Caco-2 (cell line): ENCODE data around the gene FAM117B. TPM values are rescaled to one million over a fixed set of nuclear protein-coding genes. Genes with fewer than 3 reads are reported as not detected.
"Not testable (repeated sequence)": the region's sequence is repeated elsewhere in the genome, so short reads cannot be mapped to it uniquely, and the experiment has no call there.

Experiments
- BruUV-seq: library from RNA; stranded (reverse); fragments of 400-500 nt; replicated peaks from 2 replicates; lab custom pipeline; 2021; lab: Mats Ljungman, UMichigan
- CTCF ChIA-PET: fragments of 300-600 bp; sonication (Branson Sonifier 250); formaldehyde crosslinking; loops from one replicate; lab custom pipeline; 2022; ENCODE audit warnings: antibody characterized with exemption; lab: Charles Lee
- POLR2A ChIA-PET: fragments of 300-600 bp; sonication (Branson Sonifier 250); formaldehyde crosslinking; loops from one replicate; lab custom pipeline; 2022; ENCODE audit warnings: antibody characterized with exemption; lab: Charles Lee
- DNase-seq, 2 experiments: peaks; one replicate each; pipeline versions ENCODE4 v3.0.0 to v3.0.0-alpha.2; 2020 to 2022
- H3K27me3 ChIP-seq: replicated peaks from 2 replicates; pipeline ENCODE4 v1.6.0; 2011; ENCODE audit warnings: low read length; ENCODE audit not compliant: control insufficient read depth, insufficient read depth
- H3K36me3 ChIP-seq: 2 replicates; pipeline ENCODE4 v1.5.1; 2011; ENCODE audit warnings: low read length; ENCODE audit not compliant: control insufficient read depth, insufficient read depth
- H3K4me1 ChIP-seq: fragments of 250-450 bp; sonication (Bioruptor Pico); 2 replicates; pipeline ENCODE4 v1.5.1; 2020; ENCODE audit warnings: mild to moderate bottlenecking
- H3K4me3 ChIP-seq: 2 replicates; pipeline ENCODE4 v1.5.1; 2011; ENCODE audit warnings: low read depth, mild to moderate bottlenecking, control low read depth, low read length
- H3K9me3 ChIP-seq: fragments of 250-450 bp; sonication (Bioruptor Pico); 2 replicates; pipeline ENCODE4 v1.5.1; 2020; ENCODE audit warnings: mild to moderate bottlenecking, moderate library complexity
- H3K27ac Mint-ChIP-seq: one replicate; pipeline ENCODE4 v1.8.0; 2022; ENCODE audit warnings: mixed read lengths; ENCODE audit not compliant: unreplicated experiment
- H3K27me3 Mint-ChIP-seq: one replicate; pipeline ENCODE4 v1.8.0; 2022; ENCODE audit warnings: mixed read lengths; ENCODE audit not compliant: insufficient read depth, unreplicated experiment
- H3K36me3 Mint-ChIP-seq: one replicate; pipeline ENCODE4 v1.8.0; 2022; ENCODE audit warnings: mild to moderate bottlenecking, mixed read lengths; ENCODE audit not compliant: insufficient read depth, unreplicated experiment
- H3K4me1 Mint-ChIP-seq: one replicate; pipeline ENCODE4 v1.8.0; 2022; ENCODE audit warnings: low read depth, mixed read lengths; ENCODE audit not compliant: unreplicated experiment
- H3K4me3 Mint-ChIP-seq: one replicate; pipeline ENCODE4 v1.8.0; 2022; ENCODE audit warnings: mild to moderate bottlenecking, moderate library complexity, mixed read lengths; ENCODE audit not compliant: unreplicated experiment
- H3K9me3 Mint-ChIP-seq: one replicate; pipeline ENCODE4 v1.8.0; 2022; ENCODE audit warnings: mixed read lengths; ENCODE audit not compliant: unreplicated experiment
- intact Hi-C: fragments of 100-400 bp; cut with micrococcal nuclease; formaldehyde crosslinking; loops from one replicate; pipeline ENCODE4 v1.10.0; 2022; ENCODE audit not compliant: unreplicated experiment
- total RNA-seq: library from RNA; stranded (reverse); gene quantifications from 2 replicates; pipeline ENCODE4 v1.2.3, GENCODE V29; 2022
- TF ChIP-seq, protein P1 (sequence below), 2 experiments: fragments of 200-600 bp in 1 of 2; IDR thresholded peaks; 1 replicate in 1 of 2; 2 replicates in 1 of 2; pipeline versions ENCODE4 v1.5.1 to v1.8.0; 2011 to 2022; ENCODE audit warnings: antibody characterized with exemption in 1 of 2, control low read depth in 1 of 2, inconsistent platforms in 1 of 2, low read depth in 1 of 2, low read length in 1 of 2, mild to moderate bottlenecking in 1 of 2, moderate library complexity in 1 of 2; ENCODE audit not compliant: insufficient read depth in 1 of 2, severe bottlenecking in 1 of 2, unreplicated experiment in 1 of 2

Gene FAM117B
- total RNA-seq, 1 experiment from 2014 or later: 9.8 TPM

GRCh38 chr2:202790676-202791075 lies 155.9 kb downstream of the FAM117B start:
- Mint-ChIP-seq H3K4me3 (no peak overlapping the region), H3K27ac (no peak overlapping the region), H3K4me1 (no peaks in the 10 kb centered on the region), H3K27me3 (no peaks in the 10 kb centered on the region), H3K36me3 (peaks cover 4% of the 10 kb centered on the region), H3K9me3 (no peaks in the 10 kb centered on the region)
- H3K36me3 ChIP-seq: no peaks in the 10 kb centered on the region
- intact Hi-C loops: no loop called here
- no peak overlapping the region for H3K4me3 ChIP-seq
- ChIA-PET CTCF (interaction anchor here (0.5 kb wide), 1 partner anchor 219 kb away, joined by 3 read pairs; no protein-coding TSS in a partner anchor), POLR2A (no interaction called here)
- H3K27me3 ChIP-seq: no peaks in the 10 kb centered on the region
- no TSS peak for BruUV-seq
- TF ChIP-seq, protein P1, sequence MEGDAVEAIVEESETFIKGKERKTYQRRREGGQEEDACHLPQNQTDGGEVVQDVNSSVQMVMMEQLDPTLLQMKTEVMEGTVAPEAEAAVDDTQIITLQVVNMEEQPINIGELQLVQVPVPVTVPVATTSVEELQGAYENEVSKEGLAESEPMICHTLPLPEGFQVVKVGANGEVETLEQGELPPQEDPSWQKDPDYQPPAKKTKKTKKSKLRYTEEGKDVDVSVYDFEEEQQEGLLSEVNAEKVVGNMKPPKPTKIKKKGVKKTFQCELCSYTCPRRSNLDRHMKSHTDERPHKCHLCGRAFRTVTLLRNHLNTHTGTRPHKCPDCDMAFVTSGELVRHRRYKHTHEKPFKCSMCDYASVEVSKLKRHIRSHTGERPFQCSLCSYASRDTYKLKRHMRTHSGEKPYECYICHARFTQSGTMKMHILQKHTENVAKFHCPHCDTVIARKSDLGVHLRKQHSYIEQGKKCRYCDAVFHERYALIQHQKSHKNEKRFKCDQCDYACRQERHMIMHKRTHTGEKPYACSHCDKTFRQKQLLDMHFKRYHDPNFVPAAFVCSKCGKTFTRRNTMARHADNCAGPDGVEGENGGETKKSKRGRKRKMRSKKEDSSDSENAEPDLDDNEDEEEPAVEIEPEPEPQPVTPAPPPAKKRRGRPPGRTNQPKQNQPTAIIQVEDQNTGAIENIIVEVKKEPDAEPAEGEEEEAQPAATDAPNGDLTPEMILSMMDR (IDR thresholded peaks at IDR 0.05; ENCODE audit: insufficient read depth in 1 of 2, low read depth in 1 of 2, low read length in 1 of 2, severe bottlenecking in 1 of 2, unreplicated experiment in 1 of 2): no peak
- DNase-seq: no peak
- H3K4me1 ChIP-seq: no peaks in the 10 kb centered on the region
- no peaks in the 10 kb centered on the region for H3K9me3 ChIP-seq

GRCh38 chr2:202797944-202798343 lies 163.2 kb downstream of the FAM117B start:
- no peaks in the 10 kb centered on the region for H3K27me3 Mint-ChIP-seq
- no TSS peak for BruUV-seq
- H3K4me3 Mint-ChIP-seq: no peak overlapping the region
- H3K9me3 Mint-ChIP-seq: no peaks in the 10 kb centered on the region
- no peaks in the 10 kb centered on the region for H3K36me3 Mint-ChIP-seq
- H3K27ac Mint-ChIP-seq: no peak overlapping the region
- no peaks in the 10 kb centered on the region for H3K9me3 ChIP-seq
- ChIA-PET POLR2A (no interaction called here), CTCF (no interaction called here)
- H3K4me3 ChIP-seq: no peak overlapping the region
- H3K4me1 Mint-ChIP-seq: no peaks in the 10 kb centered on the region
- H3K27me3 ChIP-seq: no peaks in the 10 kb centered on the region
- intact Hi-C loops: no loop called here
- no peaks in the 10 kb centered on the region for H3K4me1 ChIP-seq
- no peaks in the 10 kb centered on the region for H3K36me3 ChIP-seq
- TF ChIP-seq, protein P1 (IDR thresholded peaks at IDR 0.05; ENCODE audit: insufficient read depth in 1 of 2, low read depth in 1 of 2, low read length in 1 of 2, severe bottlenecking in 1 of 2, unreplicated experiment in 1 of 2): no peak
- no peak for DNase-seq

DNA sequence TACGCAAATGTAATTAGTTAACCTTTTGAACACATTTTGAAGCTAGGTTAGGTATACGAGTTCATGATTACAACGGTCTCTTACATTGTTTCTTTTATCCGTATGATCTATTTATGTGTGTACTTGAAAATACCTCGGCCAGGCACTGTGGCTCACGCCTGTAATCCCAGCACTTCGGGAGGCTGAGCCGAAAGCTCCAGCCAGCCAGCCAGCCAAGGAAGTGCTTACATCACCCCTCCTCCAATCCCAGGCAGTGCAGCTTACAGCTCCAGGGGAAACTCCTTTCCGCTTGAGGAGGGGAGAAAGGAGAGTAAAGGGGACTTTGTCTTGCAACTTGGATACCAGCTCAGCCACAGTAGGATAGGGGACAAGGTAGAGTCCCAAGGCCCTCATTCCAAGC lies 171.1 kb downstream of the FAM117B start:
- POLR2A ChIA-PET, H3K4me3 ChIP-seq, H3K36me3 Mint-ChIP-seq, H3K27me3 Mint-ChIP-seq, H3K9me3 ChIP-seq, intact Hi-C loops, H3K4me1 ChIP-seq, CTCF ChIA-PET, DNase-seq, H3K4me3 Mint-ChIP-seq, H3K36me3 ChIP-seq, BruUV-seq, H3K27ac Mint-ChIP-seq, H3K4me1 Mint-ChIP-seq, H3K27me3 ChIP-seq, H3K9me3 Mint-ChIP-seq: not testable (repeated sequence)

DNA sequence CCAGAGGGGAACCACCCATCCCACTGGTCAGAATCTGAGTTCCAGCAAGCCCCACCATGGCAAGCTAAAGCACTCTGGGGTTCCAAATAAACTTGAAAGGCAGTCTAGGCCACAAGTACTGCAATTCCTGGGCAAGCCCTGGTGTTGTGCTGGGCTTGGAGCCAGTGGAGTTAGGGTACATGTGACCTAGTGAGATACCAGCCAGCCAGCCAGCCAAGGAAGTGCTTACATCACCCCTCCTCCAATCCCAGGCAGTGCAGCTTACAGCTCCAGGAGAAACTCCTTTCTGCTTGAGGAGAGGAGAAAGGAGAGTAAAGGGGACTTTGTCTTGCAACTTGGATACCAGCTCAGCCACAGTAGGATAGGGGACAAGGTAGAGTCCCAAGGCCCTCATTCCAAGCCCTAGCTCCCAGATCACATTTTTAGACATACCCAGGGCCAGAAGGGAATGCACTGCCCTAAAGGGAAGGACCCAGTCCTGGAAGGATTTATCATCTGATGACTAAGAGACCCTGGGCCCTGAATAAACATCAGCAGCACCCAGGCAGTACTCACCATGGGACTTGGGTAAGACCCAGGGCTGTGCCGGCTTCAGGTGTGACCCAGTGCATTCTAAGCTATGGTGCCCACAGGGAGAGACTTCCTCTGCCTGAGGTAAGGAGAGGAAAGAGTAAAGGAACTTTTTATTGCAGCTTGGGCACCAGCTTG lies 172.8 kb downstream of the FAM117B start:
- H3K27me3 ChIP-seq, H3K9me3 Mint-ChIP-seq, CTCF ChIA-PET, H3K27me3 Mint-ChIP-seq, H3K4me3 ChIP-seq, H3K4me1 ChIP-seq, BruUV-seq, H3K9me3 ChIP-seq, H3K36me3 Mint-ChIP-seq, H3K4me1 Mint-ChIP-seq, H3K36me3 ChIP-seq, H3K27ac Mint-ChIP-seq, DNase-seq, intact Hi-C loops, H3K4me3 Mint-ChIP-seq: not testable (repeated sequence)
- POLR2A ChIA-PET: interaction anchor here (0.6 kb wide), 1 partner anchor 24 kb away, joined by 3 read pairs; no protein-coding TSS in a partner anchor
